HepG2 (cell line): ENCODE data around the gene KLF13. TPM values are rescaled to one million over a fixed set of nuclear protein-coding genes. Genes with fewer than 3 reads are reported as not detected.

Experiments
- ATAC-seq: fragments of 200-7000 bp; cut with Tn5 transposase; 3 replicates; pipeline ENCODE4 v1.9.1; 2020; ENCODE audit warnings: mild to moderate bottlenecking, moderate library complexity
- BruUV-seq: library from RNA; stranded (reverse); fragments of 400-500 nt; replicated peaks from 2 replicates; lab custom pipeline; 2021; lab: Mats Ljungman, UMichigan
- CTCF ChIA-PET: fragments of 300-600 bp; formaldehyde crosslinking; extraction: SDS; loops from one replicate; lab custom pipeline; 2021; ENCODE audit warnings: low total read pairs, inconsistent platforms, low intra/inter-chr PET ratio; lab: Yijun Ruan, JAX
- POLR2A ChIA-PET: fragments of 350-600 bp; sonication (Branson Sonifier 250); formaldehyde crosslinking; loops from one replicate; lab custom pipeline; 2020; ENCODE audit warnings: antibody characterized with exemption, inconsistent platforms; lab: Yijun Ruan, JAX
- DNase-seq: peaks from one replicate; pipeline ENCODE4 v3.0.0-alpha.2; 2015; ENCODE audit warnings: low spot score
- FAIRE-seq: peaks from 3 replicates; lab custom pipeline; 2011; peaks lifted over from hg19 to GRCh38; lab: Jason Lieb, UNC
- H2AFZ ChIP-seq: one replicate; pipeline ENCODE4 v1.6.1; 2011; ENCODE audit warnings: low read length, inconsistent platforms
- H3K27ac ChIP-seq: fragments of 300-600 bp; 3 replicates; pipeline ENCODE4 v1.8.0; 2011; ENCODE audit warnings: mixed run types, mild to moderate bottlenecking, mixed read lengths, low read length, inconsistent platforms; ENCODE audit not compliant: insufficient read depth; ENCODE audit errors: extremely low read length
- H3K27me3 ChIP-seq, 2 experiments: fragments of 200-600 bp in 1 of 2; 2 replicates in 1 of 2; 3 replicates in 1 of 2; pipeline versions ENCODE4 v1.6.0 to v1.8.0; 2011; ENCODE audit warnings: low read length in 2 of 2, mild to moderate bottlenecking in 2 of 2, moderate library complexity in 2 of 2, inconsistent platforms in 1 of 2; ENCODE audit not compliant: insufficient read depth in 2 of 2, control insufficient read depth in 1 of 2
- H3K36me3 ChIP-seq, 2 experiments: fragments of 200-600 bp in 1 of 2; replicated peaks in 1 of 2; 2 replicates in 1 of 2; 3 replicates in 1 of 2; pipeline versions ENCODE4 v1.5.1 to v1.8.0; 2011; ENCODE audit warnings: low read length in 2 of 2, inconsistent platforms in 1 of 2; ENCODE audit not compliant: insufficient read depth in 2 of 2, control insufficient read depth in 1 of 2
- H3K4me1 ChIP-seq: 2 replicates; pipeline ENCODE4 v1.5.1; 2012; ENCODE audit warnings: low read length, inconsistent platforms; ENCODE audit not compliant: insufficient read depth
- H3K4me2 ChIP-seq: 2 replicates; pipeline ENCODE4 v1.6.0; 2011; ENCODE audit warnings: low read depth, low read length, inconsistent platforms
- H3K4me3 ChIP-seq, 3 experiments: fragments of 200-600 bp in 1 of 3; sonication (generic), shearing (Covaris generic) in 1 of 3; replicated peaks in 1 of 3; 2 replicates each; pipeline ENCODE4 v1.5.1; 2011 to 2016; ENCODE audit warnings: low read length in 3 of 3, inconsistent platforms in 2 of 3, low read depth in 2 of 3, mild to moderate bottlenecking in 2 of 3, control low read depth in 1 of 3, mixed read lengths in 1 of 3; ENCODE audit not compliant: insufficient read depth in 1 of 3
- H3K79me2 ChIP-seq: one replicate; pipeline ENCODE4 v1.6.1; 2011; ENCODE audit warnings: low read length, inconsistent platforms; ENCODE audit not compliant: insufficient read depth
- H3K9ac ChIP-seq: 2 replicates; pipeline ENCODE4 v1.6.0; 2011; ENCODE audit warnings: mild to moderate bottlenecking, low read depth, low read length, inconsistent platforms; ENCODE audit not compliant: insufficient read depth
- H3K9me3 ChIP-seq: 2 replicates; pipeline ENCODE4 v1.5.1; 2012; ENCODE audit warnings: mild to moderate bottlenecking, low read length
- H4K20me1 ChIP-seq: 2 replicates; pipeline ENCODE4 v1.6.0; 2011; ENCODE audit warnings: inconsistent platforms, mild to moderate bottlenecking, low read length, moderate library complexity; ENCODE audit not compliant: insufficient read depth
- EED ChIP-seq: sonication (generic); formaldehyde crosslinking; IDR thresholded peaks from 2 replicates; pipeline ENCODE4 v1.5.0; 2020; ENCODE audit warnings: mild to moderate bottlenecking, missing genetic modification reagents
- FOXC1 ChIP-seq: sonication (generic); formaldehyde crosslinking; IDR thresholded peaks from 2 replicates; pipeline ENCODE4 v1.8.0; 2022; ENCODE audit warnings: mild to moderate bottlenecking, missing genetic modification reagents, borderline replicate concordance
- GATA4 ChIP-seq: sonication (generic); IDR thresholded peaks from 2 replicates; pipeline ENCODE4 v1.6.1; 2016; ENCODE audit warnings: antibody characterized with exemption, low read depth, borderline replicate concordance
- MED8 ChIP-seq: sonication (generic); formaldehyde crosslinking; IDR thresholded peaks from 2 replicates; pipeline ENCODE4 v1.8.1; 2023; ENCODE audit warnings: mild to moderate bottlenecking, missing genetic modification reagents; ENCODE audit not compliant: insufficient replicate concordance
- NFE2L2 ChIP-seq: fragments of 150-350 bp; IDR thresholded peaks from 2 replicates; pipeline ENCODE4 v1.6.1; 2014; ENCODE audit warnings: low read length
- SMAD1 ChIP-seq: sonication (generic); formaldehyde crosslinking; IDR thresholded peaks from 2 replicates; pipeline ENCODE4 v1.4.0; 2020; ENCODE audit warnings: missing genetic modification reagents, low read depth, mild to moderate bottlenecking, borderline replicate concordance
- ZNF121 ChIP-seq: sonication (generic); formaldehyde crosslinking; IDR thresholded peaks from 2 replicates; pipeline ENCODE4 v1.5.0; 2020; ENCODE audit warnings: mild to moderate bottlenecking, missing genetic modification reagents
- ZNF317 ChIP-seq: sonication (generic); formaldehyde crosslinking; IDR thresholded peaks from 2 replicates; pipeline ENCODE4 v1.5.0; 2020; ENCODE audit warnings: mild to moderate bottlenecking, missing genetic modification reagents
- ZNF597 ChIP-seq: sonication (generic); formaldehyde crosslinking; IDR thresholded peaks from 2 replicates; pipeline ENCODE4 v1.5.0; 2020; ENCODE audit warnings: missing genetic modification reagents
- WGBS: methylation state at CpG from one replicate; pipeline ENCODE4 v1.1.6; 2017; ENCODE audit warnings: low lambda C conversion rate; 5-methylcytosine and 5-hydroxymethylcytosine counted together
- in situ Hi-C: cut with HindIII; loops from 2 replicates; pipeline ENCODE4 v1.10.0; 2017; ENCODE audit warnings: low pct_unique_long_range_greater_than_20kb; ENCODE audit not compliant: extremely low pct_ligation_motif_present
- intact Hi-C: fragments of 100-400 bp; cut with micrococcal nuclease; formaldehyde crosslinking; loops from one replicate; pipeline ENCODE4 v1.10.0; 2022; ENCODE audit not compliant: unreplicated experiment
- polyA plus RNA-seq, 8 experiments: library from polyadenylated mRNA; depleted of rRNA in 3 of 8; stranded (reverse) in 7 of 8; unstranded in 1 of 8; fragments of >200 nt; fragmentation: Illumina TruSeq in 4 of 8; extraction: Trizol in 4 of 8; gene quantifications; 2 replicates each; pipeline versions ENCODE4 v1.2.1 to v1.2.3, GENCODE V29; 2011 to 2016; ENCODE audit warnings: low read depth in 4 of 8, missing spikeins in 1 of 8, mixed read lengths in 1 of 8; ENCODE audit not compliant: insufficient read depth in 1 of 8
- total RNA-seq, 5 experiments: library from RNA; depleted of rRNA; stranded (reverse); fragments of >200 nt; fragmentation: Illumina TruSeq; extraction: Trizol; gene quantifications; 2 replicates each; pipeline ENCODE4 v1.2.3, GENCODE V29; 2016; ENCODE audit warnings: low read depth in 1 of 5

Gene KLF13
- total and polyA plus RNA-seq, 2 of the 13 experiments (the other 11 are each of a cell fraction or from before 2014, with no cell fraction given), result 16.8 to 25.1 TPM

DNA sequence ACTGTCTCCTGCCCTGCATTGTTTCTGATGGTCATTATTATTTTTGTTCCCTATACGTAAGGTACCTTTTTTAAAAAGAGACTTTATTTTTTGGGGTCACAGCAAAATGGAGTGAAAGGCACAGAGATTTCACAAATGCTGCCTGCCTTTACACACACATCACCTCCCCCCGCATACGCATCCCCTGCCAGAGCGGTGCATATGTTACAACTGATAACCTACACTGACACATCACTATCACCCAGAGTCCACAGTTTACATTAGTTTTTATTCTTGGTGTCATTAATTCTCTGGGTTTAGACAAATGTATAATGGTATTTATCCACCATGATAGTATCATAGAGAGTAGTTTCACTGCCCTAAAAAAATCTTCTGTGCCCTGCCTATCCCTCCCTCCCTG, 43.6 kb upstream of the KLF13 start:
- no peaks in the 10 kb centered on the region for H3K9me3 ChIP-seq
- in situ Hi-C loops, result no loop called here
- no TSS peak for BruUV-seq
- no peak overlapping the region for H3K9ac ChIP-seq
- no peak overlapping the region for H3K4me3 ChIP-seq
- H3K79me2 ChIP-seq, result no peaks in the 10 kb centered on the region
- H3K27ac ChIP-seq, result no peak overlapping the region
- H3K4me2 ChIP-seq, result no peak overlapping the region
- ATAC-seq (no peak), FAIRE-seq (no peak), DNase-seq (no peak)
- TF ChIP-seq FOXC1 (CRISPR knock-in tag) (no peak), EED (CRISPR knock-in tag) (no peak), ZNF121 (CRISPR knock-in tag) (no peak), SMAD1 (CRISPR knock-in tag) (no peak), NFE2L2 (no peak), MED8 (CRISPR knock-in tag) (no peak), ZNF597 (CRISPR knock-in tag) (no peak), GATA4 (no peak), ZNF317 (CRISPR knock-in tag) (no peak)
- TF ChIP-seq, all 625 proteins: peak for 0
- H2AFZ ChIP-seq, result no peak overlapping the region
- H4K20me1 ChIP-seq, result no peaks in the 10 kb centered on the region
- 89% methylated on average over 4 of the region's 4 CpGs for WGBS
- no peaks in the 10 kb centered on the region for H3K27me3 ChIP-seq
- intact Hi-C loops, result no loop called here
- CTCF ChIA-PET, result no interaction called here
- peaks cover 31% of the 10 kb centered on the region for H3K4me1 ChIP-seq
- H3K36me3 ChIP-seq, result no peaks in the 10 kb centered on the region
- POLR2A ChIA-PET, result no interaction called here
